Stimulated activated CD8-positive, alpha-beta memory T cell treated with anti-CD3 and anti-CD28 coated beads, Interleukin-7, amount 100 ng/mL, for 48 hours (primary cell): ENCODE data around the gene MUC21.
"Not testable (repeated sequence)": the region's sequence is repeated elsewhere in the genome, so short reads cannot be mapped to it uniquely, and the experiment has no call there.

Experiments used
- DNase-seq, 2 donors: peaks; one replicate each; pipeline ENCODE4 v3.0.0-alpha.2; 2020; ENCODE audit warnings: low read depth in 1 of 2; ENCODE audit errors: extremely low read depth in 1 of 2

Gene MUC21

DNA sequence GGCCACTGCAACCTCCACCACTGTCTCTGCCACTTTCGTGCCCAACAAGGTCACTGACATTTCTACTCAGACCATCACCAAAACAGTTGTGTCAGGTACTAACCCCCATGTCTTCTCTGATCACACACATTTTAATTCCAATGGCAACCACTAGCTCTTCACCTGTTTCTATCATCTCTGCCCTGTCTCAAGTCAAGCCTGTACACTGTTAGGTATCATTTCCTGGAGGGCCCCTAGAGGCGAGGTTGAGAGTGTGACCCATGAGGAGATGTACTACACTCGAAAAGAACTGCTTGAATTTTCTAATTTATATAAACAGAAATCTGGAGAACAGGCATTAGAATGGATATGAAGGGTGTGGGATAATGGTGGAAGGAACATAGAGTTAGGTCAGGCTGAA, 17.4 kb upstream of the MUC21 start:
- no peak for DNase-seq

DNA sequence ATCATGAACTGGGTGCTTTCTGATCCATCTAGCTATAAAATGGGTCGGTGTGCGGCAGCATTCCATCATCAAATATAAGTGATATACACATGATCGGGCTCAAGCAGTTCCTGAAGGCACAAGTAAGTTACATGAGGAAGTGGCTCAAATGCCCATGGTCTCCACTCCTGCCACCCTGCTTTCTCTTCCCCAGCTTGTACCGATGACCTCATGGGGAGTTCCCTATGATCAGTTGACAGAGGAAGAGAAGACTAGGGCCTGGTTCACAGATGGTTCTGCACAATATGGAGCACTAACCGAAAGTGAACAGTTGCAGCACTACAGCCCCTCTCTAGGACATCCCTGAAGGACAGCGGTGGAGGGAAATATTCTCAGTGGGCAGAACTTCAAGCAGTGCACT, 14.3 kb upstream of the MUC21 start:
- DNase-seq: not testable (repeated sequence)

- DNase-seq: no peak
Observed at GRCh38 chr6:30970946-30971345, 12.6 kb upstream of the MUC21 start.

DNA sequence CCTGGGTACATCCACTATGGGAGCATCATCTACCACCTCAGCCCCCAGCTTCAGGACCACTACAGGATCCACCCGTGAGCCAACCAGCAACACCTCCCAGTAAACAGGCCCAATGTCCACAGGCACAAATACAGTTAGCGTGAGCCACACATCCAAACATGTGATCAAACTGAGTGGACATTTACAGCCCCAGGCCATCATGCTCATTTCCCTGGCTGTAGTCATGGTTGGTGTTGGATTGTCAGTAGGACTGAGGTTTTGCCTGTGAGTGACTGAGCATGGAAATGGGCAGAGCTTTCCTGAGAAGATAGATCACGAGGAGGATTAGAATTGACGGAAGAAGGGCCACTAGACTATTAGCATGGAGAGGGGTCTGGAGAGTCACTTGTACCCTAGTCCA, 10.7 kb upstream of the MUC21 start:
- DNase-seq: no peak

GRCh38 chr6:30974490-30975252, 8.8 kb upstream of the MUC21 start:
- DNase-seq: no peak

GRCh38 chr6:30979141-30979540, 4.4 kb upstream of the MUC21 start:
- DNase-seq: no peak

- DNase-seq: no peak
Observed at GRCh38 chr6:30979690-30980089, 3.8 kb upstream of the MUC21 start.

DNA sequence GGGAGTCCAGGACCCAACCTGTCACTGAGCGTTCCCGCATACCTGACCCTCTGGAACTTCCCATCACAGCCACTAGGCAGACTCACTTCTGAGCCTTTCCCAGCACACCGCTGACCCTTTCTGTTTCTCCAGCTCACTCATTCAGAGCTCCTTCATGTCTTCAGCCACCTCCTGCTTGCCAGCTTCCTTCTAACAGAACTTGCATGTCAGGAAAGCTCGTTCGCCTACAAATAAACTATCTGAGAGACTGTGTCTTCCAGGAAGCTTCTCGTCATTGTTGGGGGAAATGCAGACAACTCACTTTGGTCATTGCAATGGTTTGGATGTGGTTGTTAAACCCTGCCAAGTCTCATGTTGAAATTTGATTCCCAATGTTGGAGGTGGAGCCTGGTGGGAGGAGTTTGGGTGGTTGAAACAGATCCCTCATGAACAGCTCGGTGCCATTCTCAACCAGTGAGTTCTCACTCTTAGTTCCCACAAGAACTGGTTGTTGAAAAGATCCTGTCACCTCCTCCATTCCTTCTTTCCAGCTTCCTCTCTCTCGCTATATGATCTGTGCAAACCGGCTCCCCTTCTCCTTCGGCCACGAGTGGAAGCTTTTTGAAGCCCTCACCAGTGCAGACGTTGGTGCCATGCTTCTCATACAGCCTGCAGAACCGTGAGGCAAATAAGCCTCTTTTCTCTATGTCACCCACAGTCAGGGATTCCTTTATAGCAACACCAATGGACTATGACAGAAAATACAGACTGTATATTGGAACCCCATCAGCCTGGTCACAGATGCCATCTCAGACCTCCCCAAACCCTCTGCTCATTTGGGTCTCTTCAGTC, 1.4 kb upstream of the MUC21 start:
- DNase-seq: no peak

GRCh38 chr6:30985490-30985889, 2.0 kb downstream of the MUC21 start:
- no peak for DNase-seq

DNA sequence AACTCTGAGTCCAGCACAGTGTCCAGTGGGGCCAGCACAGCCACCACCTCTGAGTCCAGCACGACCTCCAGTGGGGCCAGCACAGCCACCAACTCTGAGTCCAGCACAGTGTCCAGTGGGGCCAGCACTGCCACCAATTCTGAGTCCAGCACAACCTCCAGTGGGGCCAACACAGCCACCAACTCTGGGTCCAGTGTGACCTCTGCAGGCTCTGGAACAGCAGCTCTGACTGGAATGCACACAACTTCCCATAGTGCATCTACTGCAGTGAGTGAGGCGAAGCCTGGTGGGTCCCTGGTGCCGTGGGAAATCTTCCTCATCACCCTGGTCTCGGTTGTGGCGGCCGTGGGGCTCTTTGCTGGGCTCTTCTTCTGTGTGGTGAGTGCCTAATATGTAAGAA, 3.8 kb downstream of the MUC21 start:
- DNase-seq: no peak

- DNase-seq: no peak
Observed at GRCh38 chr6:30988209-30988825, 4.8 kb downstream of the MUC21 start.

DNA sequence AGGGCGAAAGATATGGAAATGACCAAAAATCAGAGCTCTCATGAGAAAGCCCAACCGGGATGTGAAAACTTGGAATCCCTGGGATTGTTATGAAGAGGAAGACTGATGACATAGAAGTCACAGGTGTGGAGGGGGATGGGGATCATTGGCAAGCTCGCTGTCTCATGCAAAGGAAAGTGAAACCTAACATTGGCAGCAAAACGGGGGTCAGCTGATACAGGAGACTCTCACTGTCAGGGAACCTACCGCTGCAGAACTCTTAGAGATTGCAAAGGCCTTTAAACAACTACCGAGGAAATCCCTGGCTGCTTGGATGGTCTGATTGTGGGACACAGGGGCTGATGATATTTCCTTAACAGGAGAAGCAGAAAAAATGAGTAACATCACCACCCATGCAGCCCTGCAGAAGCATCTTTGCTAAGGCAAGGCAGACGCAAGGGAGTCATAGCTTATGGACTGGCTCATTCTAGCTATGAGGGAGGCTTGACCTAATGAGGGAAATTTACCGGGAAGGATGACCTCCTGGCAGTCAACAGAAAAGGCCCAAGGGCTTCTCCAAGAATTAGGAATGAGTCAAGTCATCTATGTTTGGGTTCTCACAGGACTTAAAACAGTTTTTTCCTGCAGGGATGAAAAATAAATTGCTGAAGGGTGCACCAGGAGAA, 7.0 kb downstream of the MUC21 start:
- DNase-seq: no peak

- no peak for DNase-seq
Observed at GRCh38 chr6:30991891-30992290, 8.4 kb downstream of the MUC21 start.

GRCh38 chr6:30997301-30997700, 13.8 kb downstream of the MUC21 start:
- no peak for DNase-seq

DNA sequence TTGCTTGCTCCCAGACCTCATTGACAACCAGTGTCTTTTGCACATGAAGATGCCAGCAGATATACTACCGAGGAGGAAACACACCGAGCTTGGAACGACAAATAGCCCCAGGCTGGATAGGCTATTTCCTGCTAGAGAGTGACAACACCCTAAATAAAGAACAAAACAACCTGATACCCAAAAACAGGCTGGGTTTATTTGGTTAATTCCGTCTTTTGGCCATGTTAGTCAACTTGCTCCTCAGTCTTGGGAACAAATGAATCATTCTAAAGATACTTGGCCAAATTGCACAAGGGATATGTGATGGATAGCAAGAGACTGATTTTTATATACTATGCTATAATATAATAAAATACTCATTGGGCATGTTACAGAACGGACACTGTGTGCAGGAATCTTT, 15.3 kb downstream of the MUC21 start:
- no peak for DNase-seq

GRCh38 chr6:31000067-31000860, 16.7 kb downstream of the MUC21 start:
- DNase-seq: not testable (repeated sequence)

- DNase-seq: no peak
Observed at GRCh38 chr6:31001281-31001888, 17.9 kb downstream of the MUC21 start.

GRCh38 chr6:31002471-31002870, 19.0 kb downstream of the MUC21 start:
- DNase-seq: no peak

- no peak for DNase-seq
Observed at GRCh38 chr6:31004794-31005193, 21.3 kb downstream of the MUC21 start.
